A673 (cell line): Measurements from ENCODE around the gene MRPL30. TPM values are rescaled to one million over a fixed set of nuclear protein-coding genes. Genes with fewer than 3 reads are reported as not detected.

Experiments used
- BruUV-seq: library from RNA; stranded (reverse); fragments of 400-500 nt; replicated peaks from 2 replicates; lab custom pipeline; 2021; lab: Mats Ljungman, UMichigan
- CTCF ChIA-PET: fragments of 300-600 bp; sonication (Branson Sonifier 250); formaldehyde crosslinking; loops from one replicate; lab custom pipeline; 2022; ENCODE audit warnings: antibody characterized with exemption; lab: Charles Lee
- POLR2A ChIA-PET: fragments of 300-600 bp; sonication (Branson Sonifier 250); formaldehyde crosslinking; loops from one replicate; lab custom pipeline; 2022; ENCODE audit warnings: antibody characterized with exemption; ENCODE audit not compliant: low non-redundant PET; lab: Charles Lee
- DNase-seq: peaks from one replicate; pipeline ENCODE4 v3.0.0-alpha.2; 2015; ENCODE audit warnings: low spot score
- H3K27ac ChIP-seq: fragments of 200-600 bp; sonication (generic); 2 replicates; pipeline ENCODE4 v1.5.1; 2016; ENCODE audit warnings: mixed run types, low read depth, mild to moderate bottlenecking, mixed read lengths, antibody characterized with exemption, low read length; ENCODE audit not compliant: poor library complexity, severe bottlenecking
- H3K27me3 ChIP-seq: fragments of 200-600 bp; sonication (generic); replicated peaks from 2 replicates; pipeline ENCODE4 v1.6.1; 2017; ENCODE audit warnings: mixed run types, low read depth, mild to moderate bottlenecking, mixed read lengths, antibody characterized with exemption, low read length; ENCODE audit not compliant: insufficient read depth, poor library complexity
- H3K36me3 ChIP-seq: fragments of 200-600 bp; sonication (generic); 2 replicates; pipeline ENCODE4 v1.6.1; 2016; ENCODE audit warnings: mixed run types, mild to moderate bottlenecking, mixed read lengths, antibody characterized with exemption, low read length; ENCODE audit not compliant: insufficient read depth, poor library complexity, severe bottlenecking
- H3K4me1 ChIP-seq: fragments of 200-600 bp; sonication (generic); 2 replicates; pipeline ENCODE4 v1.6.1; 2017; ENCODE audit warnings: mixed run types, mild to moderate bottlenecking, mixed read lengths, antibody characterized with exemption, low read length; ENCODE audit not compliant: insufficient read depth, poor library complexity, severe bottlenecking
- H3K4me3 ChIP-seq: fragments of 200-600 bp; sonication (generic); 2 replicates; pipeline ENCODE4 v1.5.1; 2016; ENCODE audit warnings: low read depth, mixed run types, mild to moderate bottlenecking, mixed read lengths, low read length; ENCODE audit not compliant: poor library complexity, severe bottlenecking
- H3K9me3 ChIP-seq: fragments of 200-600 bp; sonication (generic); 2 replicates; pipeline ENCODE4 v1.6.1; 2016; ENCODE audit warnings: mixed run types, low read depth, mild to moderate bottlenecking, mixed read lengths, antibody characterized with exemption, low read length; ENCODE audit not compliant: poor library complexity, severe bottlenecking
- CTCF ChIP-seq: fragments of 300-800, 200-600 bp; sonication (generic); conservative IDR thresholded peaks from 2 replicates; pipeline ENCODE4 v1.5.1; 2017; ENCODE audit warnings: low read depth, mild to moderate bottlenecking, antibody characterized with exemption, low read length, moderate library complexity, mixed read lengths
- EZH2 ChIP-seq: fragments of 200-600 bp; sonication (generic); IDR thresholded peaks from 2 replicates; pipeline ENCODE4 v1.6.1; 2017; ENCODE audit warnings: borderline replicate concordance, low read depth, mild to moderate bottlenecking, mixed read lengths, antibody characterized with exemption, low read length; ENCODE audit not compliant: poor library complexity, severe bottlenecking
- intact Hi-C: fragments of 100-400 bp; cut with micrococcal nuclease; formaldehyde crosslinking; loops from one replicate; pipeline ENCODE4 v1.10.0; 2022; ENCODE audit not compliant: unreplicated experiment
- total RNA-seq: library from RNA; stranded (reverse); gene quantifications from 2 replicates; pipeline ENCODE4 v1.2.3, GENCODE V29; 2021

Gene MRPL30
- total RNA-seq, 1 experiment from 2014 or later, result 59.9 TPM

- no peak for TF ChIP-seq EZH2
- TF ChIP-seq CTCF, result no peak
- intact Hi-C loops, result no loop called here
- Histone ChIP-seq H3K4me1 (no peaks in the 10 kb centered on the region), H3K9me3 (no peaks in the 10 kb centered on the region), H3K4me3 (no peak overlapping the region), H3K27ac (no peak overlapping the region), H3K36me3 (no peaks in the 10 kb centered on the region), H3K27me3 (no peaks in the 10 kb centered on the region)
- CTCF ChIA-PET, result no interaction called here
- POLR2A ChIA-PET, result no interaction called here
- no peak for DNase-seq
- BruUV-seq, result no TSS peak
Observed at GRCh38 chr2:99240431-99240830, 59.4 kb downstream of the MRPL30 start.

- Histone ChIP-seq H3K36me3 (no peaks in the 10 kb centered on the region), H3K27ac (no peak overlapping the region), H3K4me1 (no peaks in the 10 kb centered on the region), H3K9me3 (no peaks in the 10 kb centered on the region), H3K4me3 (no peak overlapping the region), H3K27me3 (no peaks in the 10 kb centered on the region)
- ChIA-PET CTCF (no interaction called here), POLR2A (no interaction called here)
- TF ChIP-seq EZH2 (no peak), CTCF (no peak)
- BruUV-seq, result no TSS peak
- intact Hi-C loops, result no loop called here
- DNase-seq, result no peak
Observed at GRCh38 chr2:99242151-99242550, 61.2 kb downstream of the MRPL30 start.

Other genes starting within 250 kb of the MRPL30 start
- not detected in 2 replicates for gene CRACDL, start 245.0 kb upstream of the MRPL30 start, total RNA-seq
- 0.56 TPM in 1 of 2 replicates, not detected in the other for gene C2orf15, start 39.5 kb upstream of the MRPL30 start, total RNA-seq
- 2.5 and 2.6 TPM in 2 replicates for gene TSGA10, start 26.2 kb upstream of the MRPL30 start, total RNA-seq
- 6.3 and 7.4 TPM in 2 replicates for gene LIPT1, start 26.2 kb upstream of the MRPL30 start, total RNA-seq
- gene MITD1, start 126 bp upstream of the MRPL30 start, total RNA-seq, result 22.3 and 25.3 TPM in 2 replicates
- gene LYG2, start 74.5 kb downstream of the MRPL30 start, total RNA-seq, result not detected in 2 replicates
- 1.1 and 2.4 TPM in 2 replicates for gene LYG1, start 120.0 kb downstream of the MRPL30 start, total RNA-seq
- gene TXNDC9, start 155.1 kb downstream of the MRPL30 start, total RNA-seq, result 39.5 and 43.0 TPM in 2 replicates
- gene EIF5B, start 156.2 kb downstream of the MRPL30 start, total RNA-seq, result 73.5 and 78.7 TPM in 2 replicates